HepG2 (cell line): ENCODE results near the gene USP34. TPM values are rescaled to one million over a fixed set of nuclear protein-coding genes. Genes with fewer than 3 reads are reported as not detected.

ENCODE experiments used
- IKZF4 ChIP-seq: sonication (generic); formaldehyde crosslinking; IDR thresholded peaks from 2 replicates; pipeline ENCODE4 v1.5.1; 2020; ENCODE audit warnings: borderline replicate concordance, mild to moderate bottlenecking, low read depth, missing genetic modification reagents; ENCODE audit errors: not compliant biosample characterization
- IRF1 ChIP-seq: sonication (generic); formaldehyde crosslinking; IDR thresholded peaks from 2 replicates; pipeline ENCODE4 v1.4.0; 2020; ENCODE audit warnings: low read depth, mild to moderate bottlenecking, missing genetic modification reagents
- MAFK ChIP-seq, 2 experiments: IDR thresholded peaks in 1 of 2; conservative IDR thresholded peaks in 1 of 2; 2 replicates each; pipeline ENCODE4 v1.6.1; 2011; ENCODE audit warnings: improper control_type of control experiment in 2 of 2, low read length in 2 of 2
- MTF2 ChIP-seq: sonication (generic); formaldehyde crosslinking; IDR thresholded peaks from 2 replicates; pipeline ENCODE4 v1.5.0; 2020; ENCODE audit warnings: missing genetic modification reagents, borderline replicate concordance
- ZNF607 ChIP-seq: sonication (generic); formaldehyde crosslinking; IDR thresholded peaks from 2 replicates; pipeline ENCODE4 v1.5.1; 2020; ENCODE audit warnings: missing genetic modification reagents, mild to moderate bottlenecking, borderline replicate concordance
- polyA plus RNA-seq, 8 experiments: library from polyadenylated mRNA; depleted of rRNA in 3 of 8; stranded (reverse) in 7 of 8; unstranded in 1 of 8; fragments of >200 nt; fragmentation: Illumina TruSeq in 4 of 8; extraction: Trizol in 4 of 8; gene quantifications; 2 replicates each; pipeline versions ENCODE4 v1.2.1 to v1.2.3, GENCODE V29; 2011 to 2016; ENCODE audit warnings: low read depth in 4 of 8, missing spikeins in 1 of 8, mixed read lengths in 1 of 8; ENCODE audit not compliant: insufficient read depth in 1 of 8
- total RNA-seq, 5 experiments: library from RNA; depleted of rRNA; stranded (reverse); fragments of >200 nt; fragmentation: Illumina TruSeq; extraction: Trizol; gene quantifications; 2 replicates each; pipeline ENCODE4 v1.2.3, GENCODE V29; 2016; ENCODE audit warnings: low read depth in 1 of 5
- TF ChIP-seq, protein P1 (sequence below): sonication (generic); formaldehyde crosslinking; IDR thresholded peaks from 2 replicates; pipeline ENCODE4 v1.4.0; 2020; ENCODE audit warnings: mild to moderate bottlenecking, low read depth, missing genetic modification reagents
- TF ChIP-seq, protein P2 (sequence below): sonication (generic); formaldehyde crosslinking; IDR thresholded peaks from 2 replicates; pipeline ENCODE4 v1.5.0; 2020; ENCODE audit warnings: missing genetic modification reagents

The USP34 gene
- total and polyA plus RNA-seq, 2 of the 13 experiments (the other 11 are each of a cell fraction or from before 2014, with no cell fraction given) = 99.2 to 100 TPM

DNA sequence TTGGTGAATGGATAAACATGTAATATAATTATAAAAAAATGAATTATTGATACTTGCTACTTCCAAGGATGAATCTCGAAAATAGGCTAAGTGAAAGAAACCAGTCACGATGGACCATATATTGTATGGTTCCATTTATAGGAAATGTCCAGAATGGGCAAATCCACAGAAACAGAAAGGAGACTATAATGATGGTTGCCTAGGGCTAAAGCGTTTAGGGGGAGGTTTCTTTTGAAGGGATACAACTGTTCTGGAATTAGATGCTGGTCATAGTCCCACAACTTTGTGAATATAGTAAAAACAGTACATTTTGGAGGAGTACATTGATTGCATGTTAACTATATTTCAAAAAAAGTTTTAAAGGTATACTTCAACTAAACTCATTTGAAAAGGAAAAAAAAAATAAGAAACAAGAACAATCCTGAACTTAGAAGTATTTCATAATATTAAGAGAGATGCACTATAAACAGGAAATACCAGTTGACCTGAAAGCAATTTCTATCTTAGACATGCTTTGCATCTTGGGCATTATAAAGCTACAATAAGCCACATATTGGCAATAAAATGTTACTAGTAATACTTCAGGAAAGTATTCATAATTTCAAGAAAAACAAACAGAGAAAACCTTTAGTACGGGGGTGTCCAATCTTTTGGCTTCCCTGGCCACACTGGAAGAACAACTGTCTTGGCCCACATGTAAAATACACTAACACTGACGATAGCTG lies 178.9 kb downstream of the USP34 start (continued):
- TF ChIP-seq MAFK (conservative IDR thresholded peaks at IDR 0.05 in 1 of 2, IDR thresholded peaks at IDR 0.05 in 1 of 2; ENCODE audit: low read length in 2 of 2) (no peak), IKZF4 (CRISPR knock-in tag) (no peak), MTF2 (CRISPR knock-in tag) (no peak), ZNF607 (CRISPR knock-in tag) (no peak), IRF1 (CRISPR knock-in tag) (no peak)
- TF ChIP-seq, protein P1, sequence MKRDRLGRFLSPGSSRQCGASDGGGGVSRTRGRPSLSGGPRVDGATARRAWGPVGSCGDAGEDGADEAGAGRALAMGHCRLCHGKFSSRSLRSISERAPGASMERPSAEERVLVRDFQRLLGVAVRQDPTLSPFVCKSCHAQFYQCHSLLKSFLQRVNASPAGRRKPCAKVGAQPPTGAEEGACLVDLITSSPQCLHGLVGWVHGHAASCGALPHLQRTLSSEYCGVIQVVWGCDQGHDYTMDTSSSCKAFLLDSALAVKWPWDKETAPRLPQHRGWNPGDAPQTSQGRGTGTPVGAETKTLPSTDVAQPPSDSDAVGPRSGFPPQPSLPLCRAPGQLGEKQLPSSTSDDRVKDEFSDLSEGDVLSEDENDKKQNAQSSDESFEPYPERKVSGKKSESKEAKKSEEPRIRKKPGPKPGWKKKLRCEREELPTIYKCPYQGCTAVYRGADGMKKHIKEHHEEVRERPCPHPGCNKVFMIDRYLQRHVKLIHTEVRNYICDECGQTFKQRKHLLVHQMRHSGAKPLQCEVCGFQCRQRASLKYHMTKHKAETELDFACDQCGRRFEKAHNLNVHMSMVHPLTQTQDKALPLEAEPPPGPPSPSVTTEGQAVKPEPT (CRISPR knock-in tag) = no peak
- TF ChIP-seq, protein P2, sequence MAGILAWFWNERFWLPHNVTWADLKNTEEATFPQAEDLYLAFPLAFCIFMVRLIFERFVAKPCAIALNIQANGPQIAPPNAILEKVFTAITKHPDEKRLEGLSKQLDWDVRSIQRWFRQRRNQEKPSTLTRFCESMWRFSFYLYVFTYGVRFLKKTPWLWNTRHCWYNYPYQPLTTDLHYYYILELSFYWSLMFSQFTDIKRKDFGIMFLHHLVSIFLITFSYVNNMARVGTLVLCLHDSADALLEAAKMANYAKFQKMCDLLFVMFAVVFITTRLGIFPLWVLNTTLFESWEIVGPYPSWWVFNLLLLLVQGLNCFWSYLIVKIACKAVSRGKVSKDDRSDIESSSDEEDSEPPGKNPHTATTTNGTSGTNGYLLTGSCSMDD (CRISPR knock-in tag) = no peak
